IMR-90 (cell line): ENCODE measurements around the gene ALS2CL. TPM values are rescaled to one million over a fixed set of nuclear protein-coding genes. Genes with fewer than 3 reads are reported as not detected.

Source experiments
- ATAC-seq: fragments of 200-7000 bp; cut with Tn5 transposase; 2 replicates; pipeline ENCODE4 v1.9.1; 2020; ENCODE audit warnings: low read depth, mild to moderate bottlenecking, moderate library complexity
- BruUV-seq: library from RNA; stranded (reverse); fragments of 400-500 nt; replicated peaks from 2 replicates; lab custom pipeline; 2021; lab: Mats Ljungman, UMichigan
- CTCF ChIA-PET: fragments of 300-600 bp; formaldehyde crosslinking; extraction: SDS; loops from one replicate; lab custom pipeline; 2021; ENCODE audit warnings: antibody characterized with exemption; lab: Yijun Ruan, JAX
- POLR2A ChIA-PET: fragments of 300-600 bp; sonication (Branson Sonifier 250); formaldehyde crosslinking; loops from one replicate; lab custom pipeline; 2022; ENCODE audit warnings: antibody characterized with exemption; ENCODE audit not compliant: unreplicated experiment; lab: Charles Lee
- DNase-seq: peaks from one replicate; pipeline ENCODE4 v3.0.0; 2013
- H2AFZ ChIP-seq: replicated peaks from 2 replicates; pipeline ENCODE3; 2013; ENCODE audit warnings: low read length, mild to moderate bottlenecking; ENCODE audit not compliant: poor library complexity
- H2AK5ac ChIP-seq: 2 replicates; pipeline ENCODE4 v1.6.1; 2013; ENCODE audit warnings: low read depth, low read length, inconsistent platforms
- H2AK9ac ChIP-seq: replicated peaks from 2 replicates; pipeline ENCODE3; 2013; ENCODE audit warnings: mild to moderate bottlenecking, low read depth, low read length, moderate library complexity; ENCODE audit not compliant: poor library complexity
- H2BK120ac ChIP-seq: 2 replicates; pipeline ENCODE4 v1.6.1; 2013; ENCODE audit warnings: low read depth, low read length, inconsistent platforms
- H2BK15ac ChIP-seq: 3 replicates; pipeline ENCODE4 v1.6.1; 2013; ENCODE audit warnings: low read depth, low read length, inconsistent platforms
- H2BK20ac ChIP-seq: 2 replicates; pipeline ENCODE4 v1.6.1; 2013; ENCODE audit warnings: low read depth, mild to moderate bottlenecking, inconsistent platforms, low read length, moderate library complexity
- H2BK5ac ChIP-seq: 2 replicates; pipeline ENCODE4 v1.6.1; 2013; ENCODE audit warnings: mild to moderate bottlenecking, low read depth, low read length, inconsistent platforms; ENCODE audit not compliant: poor library complexity, severe bottlenecking
- H3K14ac ChIP-seq: replicated peaks from 2 replicates; pipeline ENCODE4 v1.6.1; 2013; ENCODE audit warnings: low read depth, low read length, inconsistent platforms
- H3K18ac ChIP-seq: 2 replicates; pipeline ENCODE4 v1.6.1; 2013; ENCODE audit warnings: low read depth, low read length, control low read depth
- H3K23ac ChIP-seq: 2 replicates; pipeline ENCODE4 v1.6.1; 2013; ENCODE audit warnings: low read depth, low read length, inconsistent platforms
- H3K27ac ChIP-seq: 2 replicates; pipeline ENCODE4 v1.5.1; 2013; ENCODE audit warnings: mild to moderate bottlenecking, control low read depth, low read length; ENCODE audit not compliant: insufficient read depth
- H3K27me3 ChIP-seq: 2 replicates; pipeline ENCODE4 v1.6.1; 2013; ENCODE audit warnings: low read length; ENCODE audit not compliant: control insufficient read depth, insufficient read depth
- H3K36me3 ChIP-seq: 2 replicates; pipeline ENCODE4 v1.6.1; 2013; ENCODE audit warnings: low read length, mixed read lengths; ENCODE audit not compliant: control insufficient read depth, insufficient read depth
- H3K4ac ChIP-seq: 2 replicates; pipeline ENCODE4 v1.6.1; 2013; ENCODE audit warnings: low read depth, low read length, inconsistent platforms
- H3K4me1 ChIP-seq: 2 replicates; pipeline ENCODE4 v1.6.1; 2013; ENCODE audit warnings: low read length, mixed read lengths; ENCODE audit not compliant: control insufficient read depth, insufficient read depth
- H3K4me2 ChIP-seq: 2 replicates; pipeline ENCODE4 v1.6.1; 2013; ENCODE audit warnings: low read depth, mild to moderate bottlenecking, control low read depth, low read length, moderate library complexity
- H3K4me3 ChIP-seq: 2 replicates; pipeline ENCODE4 v1.5.1; 2013; ENCODE audit warnings: low read depth, mild to moderate bottlenecking, control low read depth, low read length, moderate library complexity; ENCODE audit not compliant: insufficient read depth
- H3K56ac ChIP-seq: 2 replicates; pipeline ENCODE4 v1.6.1; 2013; ENCODE audit warnings: low read length, inconsistent platforms; ENCODE audit not compliant: insufficient read depth; ENCODE audit errors: extremely low read depth
- H3K79me1 ChIP-seq, 2 experiments: 2 replicates each; pipeline ENCODE4 v1.6.1; 2013; ENCODE audit warnings: low read length in 2 of 2, inconsistent platforms in 1 of 2, low read depth in 1 of 2
- H3K9ac ChIP-seq: 2 replicates; pipeline ENCODE4 v1.6.1; 2013; ENCODE audit warnings: low read depth, low read length, control low read depth
- H3K9me1 ChIP-seq: 2 replicates; pipeline ENCODE4 v1.6.1; 2013; ENCODE audit warnings: low read length, inconsistent platforms; ENCODE audit not compliant: insufficient read depth
- H3K9me3 ChIP-seq: 2 replicates; pipeline ENCODE4 v1.6.1; 2013; ENCODE audit warnings: low read length; ENCODE audit not compliant: control insufficient read depth, insufficient read depth
- H4K20me1 ChIP-seq: 2 replicates; pipeline ENCODE4 v1.6.1; 2013; ENCODE audit warnings: low read length, inconsistent platforms; ENCODE audit not compliant: insufficient read depth
- H4K5ac ChIP-seq: 2 replicates; pipeline ENCODE4 v1.6.1; 2013; ENCODE audit warnings: mild to moderate bottlenecking, low read depth, low read length, control low read depth
- H4K8ac ChIP-seq, 2 experiments: 2 replicates each; pipeline ENCODE4 v1.6.1; 2013; ENCODE audit warnings: low read depth in 2 of 2, low read length in 2 of 2, control low read depth in 1 of 2, inconsistent platforms in 1 of 2
- H4K91ac ChIP-seq: 2 replicates; pipeline ENCODE4 v1.6.1; 2013; ENCODE audit warnings: low read depth, low read length, inconsistent platforms; ENCODE audit not compliant: insufficient read depth
- BHLHE40 ChIP-seq: fragments of 150-350 bp; IDR thresholded peaks from 2 replicates; pipeline ENCODE4 v1.6.1; 2016; ENCODE audit warnings: mild to moderate bottlenecking, low read depth, low read length
- MAFK ChIP-seq: IDR thresholded peaks from 2 replicates; pipeline ENCODE4 v1.6.1; 2012; ENCODE audit warnings: low read depth, low read length, improper control_type of control experiment
- MAZ ChIP-seq: IDR thresholded peaks from 2 replicates; pipeline ENCODE4 v1.6.1; 2012; ENCODE audit warnings: low read depth, mild to moderate bottlenecking, low read length, improper control_type of control experiment, moderate library complexity, borderline replicate concordance
- MXI1 ChIP-seq: IDR thresholded peaks from 2 replicates; pipeline ENCODE4 v1.6.1; 2012; ENCODE audit warnings: low read depth, mild to moderate bottlenecking, low read length, moderate library complexity, borderline replicate concordance
- NFE2L2 ChIP-seq: fragments of 150-350 bp; IDR thresholded peaks from 2 replicates; pipeline ENCODE4 v1.6.1; 2016; ENCODE audit warnings: low read depth, mild to moderate bottlenecking, low read length
- RAD21 ChIP-seq: IDR thresholded peaks from 2 replicates; pipeline ENCODE4 v1.6.1; 2012; ENCODE audit warnings: low read length, improper control_type of control experiment
- WGBS, 2 experiments: methylation state at CpG; one replicate each; pipeline versions ENCODE4 v1.1.5 to v1.1.7; 2013; ENCODE audit warnings: missing lambda C conversion rate in 2 of 2; ENCODE audit not compliant: insufficient read length in 1 of 2; ENCODE audit errors: extremely low coverage in 2 of 2; 5-methylcytosine and 5-hydroxymethylcytosine counted together
- dilution Hi-C: fragments of 300-500 bp; cut with HindIII; formaldehyde crosslinking; loops from one replicate; pipeline ENCODE4 v1.14.3; 2018; ENCODE audit warnings: low sequenced_read_pairs; ENCODE audit not compliant: unreplicated experiment
- in situ Hi-C: fragments of 300-500 bp; cut with MboI; formaldehyde crosslinking; loops from 3 replicates; pipeline ENCODE4 v1.14.3; 2019; ENCODE audit warnings: low sequenced_read_pairs, inconsistent platforms, mixed read lengths
- intact Hi-C: fragments of 100-400 bp; cut with micrococcal nuclease; formaldehyde crosslinking; loops from 2 replicates; pipeline ENCODE4 v1.10.0; 2022
- polyA plus RNA-seq, 3 experiments: library from polyadenylated mRNA; depleted of rRNA; stranded (reverse); fragments of >200 nt; gene quantifications; 2 replicates each; pipeline ENCODE4 v1.2.3, GENCODE V29; 2012; ENCODE audit warnings: low replicate concordance in 1 of 3
- total RNA-seq: library from RNA; depleted of rRNA; stranded (reverse); fragments of >200 nt; gene quantifications from 2 replicates; pipeline ENCODE4 v1.2.3, GENCODE V29; 2012
- TF ChIP-seq, protein P1 (sequence below): conservative IDR thresholded peaks from 2 replicates; pipeline ENCODE4 v1.5.1; 2012; ENCODE audit warnings: mild to moderate bottlenecking, low read depth, low read length, improper control_type of control experiment
- TF ChIP-seq, protein P2 (sequence below): fragments of 150-350 bp; IDR thresholded peaks from 2 replicates; pipeline ENCODE4 v1.6.1; 2017; ENCODE audit warnings: mild to moderate bottlenecking, antibody characterized with exemption, low read length, low read depth

Gene ALS2CL
- total and polyA plus RNA-seq, 2 of the 4 experiments (the other 2 are of a cell fraction): 2.2 to 4.8 TPM

DNA sequence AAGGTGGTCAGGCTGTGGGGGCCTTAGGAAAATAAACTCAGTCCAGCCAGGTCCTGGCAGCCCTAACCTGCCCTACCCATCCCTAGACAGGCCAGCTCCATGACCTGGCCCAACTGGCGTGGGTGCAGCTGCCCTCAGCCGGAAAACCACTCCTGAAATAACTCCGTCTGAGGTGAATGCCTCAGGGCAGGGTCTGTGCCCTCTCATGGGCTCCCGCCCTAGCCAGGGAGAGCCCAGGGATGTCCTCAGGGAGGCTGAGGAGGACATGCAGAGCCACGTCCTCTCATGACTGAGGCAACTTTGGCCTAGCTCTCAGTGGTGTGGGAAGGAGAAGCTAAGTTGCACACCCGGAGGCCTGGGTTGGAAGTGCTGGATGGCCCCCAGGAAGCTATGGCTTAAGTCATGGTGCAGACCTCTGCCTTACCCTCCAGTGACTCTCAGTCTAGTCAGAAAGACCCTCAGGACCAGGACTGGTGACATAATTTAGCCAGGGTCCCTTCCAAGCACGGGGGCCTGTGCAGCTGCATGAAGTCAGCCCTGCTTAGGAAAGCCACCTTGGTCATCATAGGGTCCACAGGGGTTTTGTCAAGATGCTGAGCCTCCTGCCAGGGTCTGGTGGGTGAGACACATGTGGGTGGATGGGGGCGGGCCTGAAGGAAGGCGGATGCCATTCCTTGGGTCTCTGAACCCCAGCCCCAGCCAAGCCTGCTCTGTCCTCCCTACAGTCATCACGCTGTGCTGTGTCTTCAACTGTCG, 15.1 kb upstream of the ALS2CL start (continued):
- no peak for TF ChIP-seq BHLHE40

DNA sequence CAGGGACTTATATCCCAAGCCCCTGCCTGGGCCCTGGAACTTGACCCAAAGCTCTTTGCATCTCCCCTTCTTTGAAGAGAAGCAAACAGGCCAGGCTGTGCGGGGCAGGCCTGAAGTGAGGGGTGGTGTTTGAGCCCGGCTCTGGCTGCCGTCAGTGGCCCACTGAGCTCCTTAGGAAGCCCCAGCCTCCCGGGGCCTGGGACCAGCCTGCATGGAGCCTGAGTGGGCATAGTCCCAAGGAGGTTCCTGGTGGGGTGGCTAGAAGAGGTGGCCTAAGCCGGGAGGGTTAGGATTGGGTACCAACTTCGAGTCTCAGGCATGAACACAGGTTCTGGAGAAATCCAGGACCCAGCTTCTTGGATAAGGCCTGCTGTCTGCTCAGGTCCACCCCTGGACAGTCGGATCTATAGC, 14.1 kb upstream of the ALS2CL start:
- no peak overlapping the region for H2BK5ac ChIP-seq
- H2BK20ac ChIP-seq: no peak overlapping the region
- H3K79me1 ChIP-seq: no peaks in the 10 kb centered on the region
- no peak overlapping the region for H3K18ac ChIP-seq
- H3K56ac ChIP-seq: no peak overlapping the region
- H2AK5ac ChIP-seq: no peak overlapping the region
- no peaks in the 10 kb centered on the region; the same call in 1 of the 2 replicates for H3K9me1 ChIP-seq
- H2AFZ ChIP-seq: peak overlapping the region; percentile 43
- no peak overlapping the region for H3K14ac ChIP-seq
- no peak overlapping the region for H3K4ac ChIP-seq
- H4K8ac ChIP-seq: no peak overlapping the region
- peaks cover 3% of the 10 kb centered on the region; the same call in 1 of the 2 replicates for H3K4me1 ChIP-seq
- intact Hi-C loops (no loop called here), in situ Hi-C loops (loop anchor here (25.0 kb wide), 1 partner anchor 655 kb away; no protein-coding TSS in a partner anchor), dilution Hi-C loops (no loop called here)
- no peak overlapping the region for H2AK9ac ChIP-seq
- no peaks in the 10 kb centered on the region for H3K36me3 ChIP-seq
- ChIA-PET CTCF (interaction anchor here (1.9 kb wide), 1 partner anchor 188 kb away, joined by 6 read pairs; no protein-coding TSS in a partner anchor), POLR2A (no interaction called here)
- no peak overlapping the region for H3K27ac ChIP-seq
- H2BK15ac ChIP-seq: no peak overlapping the region
- H2BK120ac ChIP-seq: no peak overlapping the region
- H4K5ac ChIP-seq: no peak overlapping the region
- no peaks in the 10 kb centered on the region for H3K9me3 ChIP-seq
- peaks cover 19% of the 10 kb centered on the region; the same call in 1 of the 2 replicates for H3K27me3 ChIP-seq
- ATAC-seq: no peak
- no peak overlapping the region for H4K91ac ChIP-seq
- BruUV-seq: no TSS peak
- H3K4me3 ChIP-seq: no peak overlapping the region
- no peak overlapping the region for H3K9ac ChIP-seq
- H4K20me1 ChIP-seq: peaks cover 3% of the 10 kb centered on the region; the same call in 1 of the 2 replicates
- H3K23ac ChIP-seq: no peak overlapping the region
- 80% methylated on average over 4 of the region's 7 CpGs; no CpG with 5 or more reads in 1 of the 2 experiments for WGBS, 2 experiments
- DNase-seq: no peak
- H3K4me2 ChIP-seq: no peak overlapping the region
- TF ChIP-seq MAZ: no peak
- TF ChIP-seq, protein P1, sequence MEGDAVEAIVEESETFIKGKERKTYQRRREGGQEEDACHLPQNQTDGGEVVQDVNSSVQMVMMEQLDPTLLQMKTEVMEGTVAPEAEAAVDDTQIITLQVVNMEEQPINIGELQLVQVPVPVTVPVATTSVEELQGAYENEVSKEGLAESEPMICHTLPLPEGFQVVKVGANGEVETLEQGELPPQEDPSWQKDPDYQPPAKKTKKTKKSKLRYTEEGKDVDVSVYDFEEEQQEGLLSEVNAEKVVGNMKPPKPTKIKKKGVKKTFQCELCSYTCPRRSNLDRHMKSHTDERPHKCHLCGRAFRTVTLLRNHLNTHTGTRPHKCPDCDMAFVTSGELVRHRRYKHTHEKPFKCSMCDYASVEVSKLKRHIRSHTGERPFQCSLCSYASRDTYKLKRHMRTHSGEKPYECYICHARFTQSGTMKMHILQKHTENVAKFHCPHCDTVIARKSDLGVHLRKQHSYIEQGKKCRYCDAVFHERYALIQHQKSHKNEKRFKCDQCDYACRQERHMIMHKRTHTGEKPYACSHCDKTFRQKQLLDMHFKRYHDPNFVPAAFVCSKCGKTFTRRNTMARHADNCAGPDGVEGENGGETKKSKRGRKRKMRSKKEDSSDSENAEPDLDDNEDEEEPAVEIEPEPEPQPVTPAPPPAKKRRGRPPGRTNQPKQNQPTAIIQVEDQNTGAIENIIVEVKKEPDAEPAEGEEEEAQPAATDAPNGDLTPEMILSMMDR: no peak
- no peak for TF ChIP-seq NFE2L2
- TF ChIP-seq, protein P2, sequence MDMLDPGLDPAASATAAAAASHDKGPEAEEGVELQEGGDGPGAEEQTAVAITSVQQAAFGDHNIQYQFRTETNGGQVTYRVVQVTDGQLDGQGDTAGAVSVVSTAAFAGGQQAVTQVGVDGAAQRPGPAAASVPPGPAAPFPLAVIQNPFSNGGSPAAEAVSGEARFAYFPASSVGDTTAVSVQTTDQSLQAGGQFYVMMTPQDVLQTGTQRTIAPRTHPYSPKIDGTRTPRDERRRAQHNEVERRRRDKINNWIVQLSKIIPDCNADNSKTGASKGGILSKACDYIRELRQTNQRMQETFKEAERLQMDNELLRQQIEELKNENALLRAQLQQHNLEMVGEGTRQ: no peak
- no peak for TF ChIP-seq MAFK
- TF ChIP-seq BHLHE40: no peak
- TF ChIP-seq MXI1: no peak
- TF ChIP-seq RAD21: no peak
